DND-41 (cell line): ENCODE results near the gene AGAP1.

Source experiments
- EZH2 ChIP-seq: IDR thresholded peaks from 3 replicates; pipeline ENCODE4 v1.6.1; 2012; ENCODE audit warnings: borderline replicate concordance, low read depth, mild to moderate bottlenecking, moderate library complexity, low read length, inconsistent platforms; ENCODE audit not compliant: severe bottlenecking
- TF ChIP-seq, protein P1 (sequence below): IDR thresholded peaks from 2 replicates; pipeline ENCODE4 v1.5.1; 2012; ENCODE audit warnings: borderline replicate concordance, low read length, moderate library complexity, mild to moderate bottlenecking; ENCODE audit not compliant: poor library complexity, severe bottlenecking; ENCODE audit errors: extremely low read depth

GRCh38 chr2:235523486-235524150 is 29.8 kb downstream of the AGAP1 start:
- TF ChIP-seq, protein P1, sequence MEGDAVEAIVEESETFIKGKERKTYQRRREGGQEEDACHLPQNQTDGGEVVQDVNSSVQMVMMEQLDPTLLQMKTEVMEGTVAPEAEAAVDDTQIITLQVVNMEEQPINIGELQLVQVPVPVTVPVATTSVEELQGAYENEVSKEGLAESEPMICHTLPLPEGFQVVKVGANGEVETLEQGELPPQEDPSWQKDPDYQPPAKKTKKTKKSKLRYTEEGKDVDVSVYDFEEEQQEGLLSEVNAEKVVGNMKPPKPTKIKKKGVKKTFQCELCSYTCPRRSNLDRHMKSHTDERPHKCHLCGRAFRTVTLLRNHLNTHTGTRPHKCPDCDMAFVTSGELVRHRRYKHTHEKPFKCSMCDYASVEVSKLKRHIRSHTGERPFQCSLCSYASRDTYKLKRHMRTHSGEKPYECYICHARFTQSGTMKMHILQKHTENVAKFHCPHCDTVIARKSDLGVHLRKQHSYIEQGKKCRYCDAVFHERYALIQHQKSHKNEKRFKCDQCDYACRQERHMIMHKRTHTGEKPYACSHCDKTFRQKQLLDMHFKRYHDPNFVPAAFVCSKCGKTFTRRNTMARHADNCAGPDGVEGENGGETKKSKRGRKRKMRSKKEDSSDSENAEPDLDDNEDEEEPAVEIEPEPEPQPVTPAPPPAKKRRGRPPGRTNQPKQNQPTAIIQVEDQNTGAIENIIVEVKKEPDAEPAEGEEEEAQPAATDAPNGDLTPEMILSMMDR, result no peak
- no peak for TF ChIP-seq EZH2
